Astrocyte of the spinal cord (primary cell): ENCODE data around the gene ITFG1.
"Not testable (repeated sequence)": the region's sequence is repeated elsewhere in the genome, so short reads cannot be mapped to it uniquely, and the experiment has no call there.

ENCODE experiments used
- DNase-seq: peaks from one replicate; pipeline ENCODE4 v3.0.0; 2011; ENCODE audit warnings: low read depth, low spot score
- H3K4me3 ChIP-seq: 2 replicates; pipeline ENCODE4 v1.5.1; 2011; ENCODE audit warnings: low read depth, mild to moderate bottlenecking, low read length, moderate library complexity
- CTCF ChIP-seq: IDR thresholded peaks from 2 replicates; pipeline ENCODE4 v1.5.1; 2012; ENCODE audit warnings: low read depth, mild to moderate bottlenecking, low read length, inconsistent platforms
- in situ Hi-C: cut with HindIII; loops from 2 replicates; pipeline ENCODE4 v1.10.0; 2017; ENCODE audit warnings: low sequenced_read_pairs

ITFG1 gene

GRCh38 chr16:47458331-47458730 lies 2.5 kb downstream of the ITFG1 start:
- H3K4me3 ChIP-seq = no peak overlapping the region
- DNase-seq = no peak
- TF ChIP-seq CTCF = no peak
- in situ Hi-C loops = no loop called here

GRCh38 chr16:47449788-47450187 lies 11.1 kb downstream of the ITFG1 start:
- in situ Hi-C loops = no loop called here
- H3K4me3 ChIP-seq = no peak overlapping the region
- TF ChIP-seq CTCF = no peak
- no peak for DNase-seq

- no peak overlapping the region for H3K4me3 ChIP-seq
- TF ChIP-seq CTCF = no peak
- in situ Hi-C loops = no loop called here
- DNase-seq = no peak
These were observed 11.9 kb downstream of the ITFG1 start for GRCh38 chr16:47448830-47449575.

- TF ChIP-seq CTCF = no peak
- no peak for DNase-seq
- in situ Hi-C loops = no loop called here
- H3K4me3 ChIP-seq = no peak overlapping the region
These were observed 14.4 kb downstream of the ITFG1 start for GRCh38 chr16:47446431-47446830.

GRCh38 chr16:47442884-47443283 lies 18.0 kb downstream of the ITFG1 start:
- H3K4me3 ChIP-seq, DNase-seq, in situ Hi-C loops: not testable (repeated sequence)

- DNase-seq, in situ Hi-C loops, H3K4me3 ChIP-seq: not testable (repeated sequence)
These were observed 20.8 kb downstream of the ITFG1 start for GRCh38 chr16:47440066-47440465.

GRCh38 chr16:47434274-47434673 lies 26.6 kb downstream of the ITFG1 start:
- H3K4me3 ChIP-seq, DNase-seq, in situ Hi-C loops: not testable (repeated sequence)

- peak; percentile 28 for DNase-seq
- no peak for TF ChIP-seq CTCF
- H3K4me3 ChIP-seq = no peak overlapping the region
- in situ Hi-C loops = no loop called here
These were observed 28.9 kb downstream of the ITFG1 start for GRCh38 chr16:47431960-47432359.
